Stomach smooth muscle (tissue), 2 donors: ENCODE data around the gene PHLDA1.

ENCODE experiments used
- H3K27ac ChIP-seq: one replicate; pipeline ENCODE4 v1.7.0; 2013; ENCODE audit warnings: mild to moderate bottlenecking, low read length, inconsistent platforms
- H3K27me3 ChIP-seq, 2 donors: one replicate each; pipeline ENCODE4 v1.7.0; 2013; ENCODE audit warnings: low read length in 2 of 2; ENCODE audit not compliant: insufficient read depth in 2 of 2, control insufficient read depth in 1 of 2
- H3K36me3 ChIP-seq, 2 donors: one replicate each; pipeline ENCODE4 v1.7.0; 2013; ENCODE audit warnings: low read length in 2 of 2; ENCODE audit not compliant: control insufficient read depth in 2 of 2, insufficient read depth in 2 of 2
- H3K4me1 ChIP-seq: one replicate; pipeline ENCODE4 v1.7.0; 2013; ENCODE audit warnings: low read length; ENCODE audit not compliant: control insufficient read depth, insufficient read depth
- H3K4me3 ChIP-seq, 2 donors: one replicate each; pipeline ENCODE4 v1.7.0; 2013; ENCODE audit warnings: low read length in 2 of 2
- H3K9ac ChIP-seq, 2 donors: one replicate each; pipeline ENCODE4 v1.7.0; 2013; ENCODE audit warnings: low read length in 2 of 2, mild to moderate bottlenecking in 1 of 2
- H3K9me3 ChIP-seq, 2 donors: one replicate each; pipeline ENCODE4 v1.7.0; 2013; ENCODE audit warnings: low read length in 2 of 2; ENCODE audit not compliant: control insufficient read depth in 2 of 2
- donor health status: healthy.
- donor health status: Pancreatic carcinoma.

PHLDA1 gene

DNA sequence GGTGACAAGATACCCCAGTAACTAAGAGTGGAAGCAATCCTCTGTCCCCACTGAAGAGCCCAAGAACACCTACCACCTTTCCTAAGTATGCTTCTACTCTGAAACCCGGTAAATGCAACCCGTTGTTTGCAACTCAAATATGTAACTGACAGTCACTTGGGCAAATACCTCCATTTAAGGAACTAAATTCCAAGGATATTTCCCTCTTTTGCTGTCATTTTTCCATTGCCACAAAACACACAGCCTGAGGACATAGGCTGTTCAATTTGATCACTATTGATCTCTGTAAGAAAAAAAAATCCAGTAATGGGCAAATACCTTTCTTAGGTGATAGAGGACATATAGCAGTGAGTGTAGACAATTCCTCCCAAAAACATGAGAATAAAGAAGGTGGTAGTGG, 6.6 kb upstream of the PHLDA1 start:
- Histone ChIP-seq H3K4me1 (no peaks in the 10 kb centered on the region), H3K27ac (no peak overlapping the region), H3K9ac (no peak overlapping the region), H3K27me3 (no peaks in the 10 kb centered on the region), H3K9me3 (no peaks in the 10 kb centered on the region), H3K4me3 (no peak overlapping the region), H3K36me3 (no peaks in the 10 kb centered on the region)

DNA sequence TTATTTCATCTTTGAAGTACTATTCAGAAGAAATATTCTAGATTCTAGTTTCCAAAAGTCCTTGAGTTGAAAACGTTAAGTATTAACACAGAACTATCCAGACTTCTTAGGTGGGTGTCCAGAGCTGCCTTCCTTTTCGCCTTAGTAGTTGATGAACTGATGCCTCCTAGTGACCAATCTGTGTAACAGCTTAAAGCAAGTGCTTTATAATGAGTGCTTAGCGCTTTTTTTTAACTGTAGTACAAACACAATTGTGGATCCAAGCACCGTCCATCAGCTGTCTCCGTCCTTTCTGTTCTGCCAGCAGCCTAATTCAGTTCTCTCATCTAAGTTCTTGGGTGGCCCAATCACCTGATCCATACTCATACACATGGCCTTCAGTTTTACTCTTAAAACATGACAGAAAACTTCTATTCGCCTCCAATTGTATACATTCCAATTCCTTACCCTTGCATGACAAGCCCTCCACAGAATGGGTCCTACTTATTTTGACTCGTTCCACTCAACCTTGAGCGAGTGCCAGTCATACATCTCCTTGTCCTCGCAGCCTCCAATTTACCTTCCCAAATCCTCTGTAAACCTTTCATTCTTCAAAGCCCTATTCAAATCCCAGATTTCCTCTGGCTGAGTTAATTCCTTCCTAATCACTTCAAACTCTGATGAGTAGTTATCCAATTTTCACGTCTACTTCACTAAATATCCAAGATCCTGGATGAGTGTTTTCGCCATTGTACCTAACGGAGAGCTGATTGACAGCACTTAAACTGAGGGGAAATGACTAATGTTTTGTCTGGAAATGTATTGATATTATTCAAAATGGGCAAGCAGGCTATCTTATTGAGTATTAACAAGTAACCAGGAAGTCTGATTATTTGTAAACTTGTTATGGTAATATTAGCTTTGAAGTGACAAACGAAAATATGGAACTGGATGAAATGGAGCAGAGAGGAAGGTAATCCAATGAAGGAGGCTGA, 5.8 kb upstream of the PHLDA1 start:
- Histone ChIP-seq H3K27me3 (no peaks in the 10 kb centered on the region), H3K4me3 (no peak overlapping the region), H3K4me1 (no peaks in the 10 kb centered on the region), H3K36me3 (no peaks in the 10 kb centered on the region), H3K9me3 (no peaks in the 10 kb centered on the region), H3K27ac (no peak overlapping the region), H3K9ac (peak overlapping the region in 1 of 2 donors; percentile 48)

DNA sequence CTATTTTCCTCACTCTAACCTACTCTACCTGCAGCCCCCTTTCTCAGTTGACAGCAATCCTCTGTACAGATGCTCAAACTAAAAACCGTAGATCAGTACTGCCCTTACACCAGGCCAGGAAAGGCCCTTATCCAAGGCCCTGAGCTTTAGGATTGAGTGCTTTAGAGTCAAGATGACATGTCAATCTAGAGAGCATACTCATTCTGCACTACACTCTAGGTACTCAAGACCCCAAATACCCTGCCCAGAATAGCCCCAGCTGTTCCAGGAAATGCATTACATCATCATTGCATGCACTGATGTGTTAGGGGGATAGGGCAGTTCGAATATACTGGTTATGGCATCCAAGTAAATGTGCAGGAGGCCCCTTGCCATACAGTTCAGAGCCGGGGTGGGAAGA, 3.5 kb upstream of the PHLDA1 start:
- H3K9ac ChIP-seq: no peak overlapping the region
- H3K27me3 ChIP-seq: no peaks in the 10 kb centered on the region
- peaks cover 7% of the 10 kb centered on the region for H3K4me1 ChIP-seq
- no peak overlapping the region for H3K4me3 ChIP-seq
- H3K36me3 ChIP-seq: no peaks in the 10 kb centered on the region
- H3K27ac ChIP-seq: no peak overlapping the region
- H3K9me3 ChIP-seq: no peaks in the 10 kb centered on the region

DNA sequence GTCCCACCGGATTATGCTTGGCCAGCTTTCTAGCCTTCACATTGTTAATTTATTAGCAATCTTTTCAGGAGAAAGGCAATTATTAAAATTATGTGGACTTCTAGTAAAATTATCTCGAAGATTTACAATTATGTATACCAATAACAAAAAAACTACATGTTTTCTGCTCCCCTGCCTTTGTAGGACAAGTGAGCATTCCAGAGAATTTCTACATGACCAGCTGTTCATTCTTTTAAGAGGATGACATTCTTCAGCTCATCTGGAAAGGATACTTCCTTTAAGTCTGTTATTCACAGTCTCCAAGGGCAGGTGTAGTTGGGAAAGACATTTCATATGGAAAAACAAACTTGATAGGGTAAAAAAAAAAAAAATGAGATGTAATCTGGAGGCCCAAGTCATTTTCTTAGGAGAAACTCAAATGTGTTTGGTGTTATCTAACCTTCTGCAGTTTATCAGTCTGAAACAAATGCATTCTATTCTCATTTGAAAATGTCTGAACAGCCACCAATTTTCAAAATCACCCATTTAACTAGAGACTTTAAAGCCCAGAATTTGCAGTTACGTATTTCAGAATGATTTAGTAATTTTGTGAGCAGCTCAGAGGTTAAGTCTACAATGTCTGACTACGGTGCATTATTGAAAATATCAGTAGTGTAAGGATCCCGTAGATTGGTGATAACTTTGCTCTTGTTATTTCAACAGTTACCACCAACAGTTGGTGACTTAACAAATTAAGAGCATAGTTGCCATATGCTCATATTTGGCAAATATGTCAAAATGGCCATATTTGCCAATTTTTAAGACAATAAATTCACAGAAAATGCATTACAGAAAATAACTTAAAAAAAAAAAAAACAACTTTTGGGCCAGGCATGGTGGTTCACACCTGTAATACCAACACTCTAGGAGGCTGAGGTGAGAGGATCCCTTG, 1.8 kb upstream of the PHLDA1 start:
- Histone ChIP-seq H3K27me3 (no peaks in the 10 kb centered on the region), H3K27ac (peak overlapping the region; percentile 89), H3K9ac (peak overlapping the region; percentile 88 to 91), H3K4me1 (peaks cover 7% of the 10 kb centered on the region), H3K9me3 (no peaks in the 10 kb centered on the region), H3K36me3 (no peaks in the 10 kb centered on the region), H3K4me3 (peak overlapping the region; percentile 87 to 96)

DNA sequence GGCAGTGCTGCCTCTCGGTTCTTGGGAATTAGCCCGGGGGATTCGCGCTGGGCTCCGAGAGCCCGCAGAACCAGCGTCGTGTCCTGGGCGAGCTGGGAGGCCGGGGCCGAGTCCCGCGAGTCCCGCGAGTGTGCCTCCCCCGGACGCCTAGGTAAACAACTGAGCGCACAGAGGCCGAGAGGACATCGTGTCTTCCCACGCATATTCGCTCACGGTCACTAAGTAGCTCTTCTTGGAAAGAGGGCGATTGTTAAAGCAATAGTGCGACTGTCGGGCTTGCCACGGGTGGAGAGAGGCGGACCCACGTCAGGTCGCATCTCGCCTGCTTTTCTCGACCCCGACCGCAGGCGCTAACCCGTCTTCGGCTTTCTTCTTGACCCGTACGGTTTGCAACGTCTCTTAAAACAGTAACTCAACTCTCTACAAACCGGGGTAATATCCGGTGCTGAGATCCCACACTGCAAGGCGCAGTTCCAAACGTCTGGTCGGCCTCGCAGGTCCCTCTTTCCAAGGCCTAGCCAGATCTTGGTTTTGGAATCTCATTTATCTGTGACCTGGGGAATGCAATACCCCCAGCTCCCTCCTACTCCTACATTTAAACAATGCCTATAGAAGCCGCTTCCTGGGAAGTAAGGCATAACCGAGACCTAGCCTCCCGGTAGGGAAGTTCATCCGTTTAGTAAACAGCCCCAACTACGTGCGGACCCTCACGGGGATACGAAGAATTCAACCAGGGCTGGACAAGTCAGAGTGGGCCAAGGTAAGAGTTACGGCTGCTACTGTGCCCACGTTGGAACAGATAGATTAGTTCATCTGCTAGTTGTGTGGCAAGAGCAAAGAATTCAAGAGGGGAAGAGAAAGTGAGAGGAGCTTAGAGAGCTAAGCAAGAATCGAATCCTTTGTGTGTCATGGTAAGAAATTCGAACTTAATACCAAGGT, 736 bp upstream of the PHLDA1 start:
- Histone ChIP-seq H3K4me3 (peak overlapping the region; percentile 87 to 96), H3K4me1 (peaks cover 7% of the 10 kb centered on the region), H3K9ac (peak overlapping the region; percentile 88 to 91), H3K9me3 (no peaks in the 10 kb centered on the region), H3K36me3 (no peaks in the 10 kb centered on the region), H3K27ac (peak overlapping the region; percentile 89), H3K27me3 (no peaks in the 10 kb centered on the region)

DNA sequence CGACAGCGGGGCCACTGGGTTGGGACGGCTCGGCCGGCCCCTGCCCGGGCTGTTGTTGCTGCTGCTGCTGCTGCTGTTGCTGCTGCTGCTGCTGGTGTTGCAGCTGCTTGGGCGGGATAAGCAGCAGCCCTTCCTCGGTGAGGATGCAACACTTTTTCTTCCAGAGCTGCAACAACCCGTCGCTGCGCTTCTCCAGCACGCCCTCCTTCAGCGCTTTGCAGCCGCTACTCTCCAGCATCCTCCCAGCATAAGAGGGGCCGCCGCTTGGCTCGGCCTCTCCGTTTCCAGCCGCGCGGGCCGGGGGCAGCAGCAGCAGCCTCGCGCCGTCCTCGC, 529 bp downstream of the PHLDA1 start:
- peaks cover 7% of the 10 kb centered on the region for H3K4me1 ChIP-seq
- peak overlapping the region; percentile 71 to 88 for H3K9ac ChIP-seq
- peak overlapping the region; percentile 96 for H3K4me3 ChIP-seq
- H3K27ac ChIP-seq: peak overlapping the region; percentile 41
- H3K36me3 ChIP-seq: no peaks in the 10 kb centered on the region
- H3K27me3 ChIP-seq: no peaks in the 10 kb centered on the region
- no peaks in the 10 kb centered on the region for H3K9me3 ChIP-seq

DNA sequence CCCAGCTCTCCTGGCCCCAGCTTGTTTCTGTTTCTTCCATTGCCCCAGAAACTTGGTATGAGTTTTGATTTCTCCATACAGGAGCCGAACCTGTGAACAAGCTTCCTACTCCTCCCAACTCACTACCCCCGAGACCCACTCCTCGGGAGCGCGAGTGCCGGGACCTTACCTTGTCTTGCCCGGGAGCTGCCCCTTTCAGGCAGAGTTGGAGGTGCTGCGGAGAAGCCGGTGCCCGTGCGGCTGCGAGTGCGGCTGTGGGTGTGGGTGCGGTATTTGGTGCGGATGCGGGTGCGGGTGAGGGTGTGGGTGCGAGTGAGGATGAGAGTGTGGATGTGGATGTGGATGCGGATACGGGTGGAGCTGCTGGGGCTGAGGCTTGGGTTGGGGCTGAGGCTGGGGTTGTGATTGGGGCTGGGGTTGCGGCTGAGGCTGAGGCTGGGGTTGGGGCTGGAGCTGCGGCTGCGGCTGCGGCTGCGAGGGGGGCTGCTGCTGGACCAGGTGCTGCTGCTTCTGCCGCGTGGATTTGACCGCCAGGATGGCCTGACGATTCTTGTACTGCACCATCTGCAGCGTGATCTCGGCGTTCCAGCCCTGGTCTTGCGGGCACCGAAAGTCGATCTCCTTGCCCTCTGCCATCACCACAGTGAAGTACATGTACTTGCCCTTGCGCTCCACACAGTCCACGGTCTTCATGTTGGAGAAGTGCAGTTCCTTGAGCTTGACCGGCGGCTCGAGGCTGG, 1.1 kb downstream of the PHLDA1 start:
- H3K9ac ChIP-seq: peak overlapping the region; percentile 71 to 88
- peak overlapping the region; percentile 96 for H3K4me3 ChIP-seq
- H3K36me3 ChIP-seq: no peaks in the 10 kb centered on the region
- peak overlapping the region; percentile 41 for H3K27ac ChIP-seq
- H3K4me1 ChIP-seq: peaks cover 7% of the 10 kb centered on the region
- no peaks in the 10 kb centered on the region for H3K27me3 ChIP-seq
- H3K9me3 ChIP-seq: no peaks in the 10 kb centered on the region

- peaks cover 7% of the 10 kb centered on the region for H3K4me1 ChIP-seq
- H3K9me3 ChIP-seq: no peaks in the 10 kb centered on the region
- peak overlapping the region; percentile 71 to 88 for H3K9ac ChIP-seq
- H3K27ac ChIP-seq: peak overlapping the region; percentile 41
- H3K36me3 ChIP-seq: no peaks in the 10 kb centered on the region
- no peaks in the 10 kb centered on the region for H3K27me3 ChIP-seq
- peak overlapping the region; percentile 96 for H3K4me3 ChIP-seq
Measured at GRCh38 chr12:76029982-76030340, 1.6 kb downstream of the PHLDA1 start.

GRCh38 chr12:76028571-76029277, 2.9 kb downstream of the PHLDA1 start:
- Histone ChIP-seq H3K9ac (peak overlapping the region in 1 of 2 donors; percentile 59), H3K4me1 (peaks cover 7% of the 10 kb centered on the region), H3K4me3 (peak overlapping the region; percentile 45 to 96), H3K9me3 (no peaks in the 10 kb centered on the region), H3K27ac (no peak overlapping the region), H3K36me3 (no peaks in the 10 kb centered on the region), H3K27me3 (no peaks in the 10 kb centered on the region)
